ENCODE results near the gene MS4A4E.
"Not testable (repeated sequence)": the region's sequence is repeated elsewhere in the genome, so short reads cannot be mapped to it uniquely, and the experiment has no call there.

The MS4A4E gene

DNA sequence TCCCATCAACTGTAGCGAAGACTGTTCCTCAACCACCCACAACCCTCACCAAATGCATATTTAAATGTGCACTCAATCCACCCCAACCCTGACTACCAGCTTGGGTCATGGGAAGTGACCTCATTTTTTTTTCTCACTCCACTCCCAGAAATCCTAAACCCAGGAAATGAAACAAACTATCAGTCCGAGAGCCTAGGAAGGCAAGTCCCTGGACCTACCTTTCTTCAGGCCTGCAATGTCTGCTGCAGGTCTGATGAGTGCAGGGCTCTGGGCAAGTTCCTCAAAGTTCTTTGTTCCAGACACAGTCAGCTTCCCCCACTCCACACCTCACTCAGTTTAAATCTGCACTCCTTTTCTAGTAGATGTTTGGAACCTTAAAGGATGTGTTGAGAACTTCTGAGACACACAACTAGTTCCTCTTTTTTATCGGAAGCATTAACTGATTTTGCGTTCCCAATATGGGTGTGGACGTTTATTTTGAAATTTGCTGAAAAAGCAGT, at the start of gene MS4A4E:
Gene MS4A4E (minus strand): TSS at position 398 of the 500 bp plus-strand sequence. CDS start 13,082 bp downstream, outside the sequence.
- TF ChIP-seq, protein P1, sequence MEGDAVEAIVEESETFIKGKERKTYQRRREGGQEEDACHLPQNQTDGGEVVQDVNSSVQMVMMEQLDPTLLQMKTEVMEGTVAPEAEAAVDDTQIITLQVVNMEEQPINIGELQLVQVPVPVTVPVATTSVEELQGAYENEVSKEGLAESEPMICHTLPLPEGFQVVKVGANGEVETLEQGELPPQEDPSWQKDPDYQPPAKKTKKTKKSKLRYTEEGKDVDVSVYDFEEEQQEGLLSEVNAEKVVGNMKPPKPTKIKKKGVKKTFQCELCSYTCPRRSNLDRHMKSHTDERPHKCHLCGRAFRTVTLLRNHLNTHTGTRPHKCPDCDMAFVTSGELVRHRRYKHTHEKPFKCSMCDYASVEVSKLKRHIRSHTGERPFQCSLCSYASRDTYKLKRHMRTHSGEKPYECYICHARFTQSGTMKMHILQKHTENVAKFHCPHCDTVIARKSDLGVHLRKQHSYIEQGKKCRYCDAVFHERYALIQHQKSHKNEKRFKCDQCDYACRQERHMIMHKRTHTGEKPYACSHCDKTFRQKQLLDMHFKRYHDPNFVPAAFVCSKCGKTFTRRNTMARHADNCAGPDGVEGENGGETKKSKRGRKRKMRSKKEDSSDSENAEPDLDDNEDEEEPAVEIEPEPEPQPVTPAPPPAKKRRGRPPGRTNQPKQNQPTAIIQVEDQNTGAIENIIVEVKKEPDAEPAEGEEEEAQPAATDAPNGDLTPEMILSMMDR (conservative IDR thresholded peaks at IDR 0.05) = no peak

DNA sequence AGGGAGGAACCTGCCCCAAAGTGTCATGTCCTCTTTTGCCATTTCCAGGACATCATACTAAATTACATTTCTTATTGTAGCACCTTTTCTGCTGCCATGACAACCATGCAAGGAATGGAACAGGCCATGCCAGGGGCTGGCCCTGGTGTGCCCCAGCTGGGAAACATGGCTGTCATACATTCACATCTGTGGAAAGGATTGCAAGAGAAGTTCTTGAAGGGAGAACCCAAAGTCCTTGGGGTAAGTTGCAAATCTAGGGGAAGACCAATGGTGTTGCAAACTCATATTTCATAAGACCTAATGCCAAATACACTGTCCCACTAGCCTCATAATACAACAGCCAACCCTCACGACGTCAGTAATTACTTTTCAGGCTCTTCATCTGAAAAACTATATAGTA, 49.2 kb upstream of the MS4A4E start:
- TF ChIP-seq, protein P1 (conservative IDR thresholded peaks at IDR 0.05) = no peak

More for the DNA sequence above, at the start of gene MS4A4E:
- no peak within 1 kb of the TSS for H3K27ac ChIP-seq

DNA sequence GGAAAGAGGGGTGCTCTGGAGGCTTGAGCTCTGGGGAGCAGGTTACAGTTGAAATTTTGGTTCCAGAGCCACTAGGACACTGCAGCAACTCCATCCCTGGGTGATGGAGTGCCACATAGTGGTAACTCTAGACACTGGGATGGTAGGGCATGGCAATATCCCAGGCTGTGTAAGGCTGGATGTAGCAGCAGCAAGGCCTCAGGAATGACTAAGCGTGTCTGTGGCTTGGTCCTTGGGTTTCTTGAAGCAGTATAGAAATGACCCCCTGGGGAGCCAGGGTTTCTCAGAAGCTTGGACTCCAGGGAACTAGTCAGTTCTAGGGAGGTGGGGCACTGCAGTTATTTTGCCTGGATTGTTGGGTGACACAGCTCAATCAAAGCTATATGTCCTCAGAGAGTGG, 45.6 kb upstream of the MS4A4E start:
- H3K27ac ChIP-seq = no peak overlapping the region
- TF ChIP-seq, protein P1 (conservative IDR thresholded peaks at IDR 0.05) = no peak

More for the DNA sequence above, 49.2 kb upstream of the MS4A4E start:
- H3K27ac ChIP-seq = no peak overlapping the region

DNA sequence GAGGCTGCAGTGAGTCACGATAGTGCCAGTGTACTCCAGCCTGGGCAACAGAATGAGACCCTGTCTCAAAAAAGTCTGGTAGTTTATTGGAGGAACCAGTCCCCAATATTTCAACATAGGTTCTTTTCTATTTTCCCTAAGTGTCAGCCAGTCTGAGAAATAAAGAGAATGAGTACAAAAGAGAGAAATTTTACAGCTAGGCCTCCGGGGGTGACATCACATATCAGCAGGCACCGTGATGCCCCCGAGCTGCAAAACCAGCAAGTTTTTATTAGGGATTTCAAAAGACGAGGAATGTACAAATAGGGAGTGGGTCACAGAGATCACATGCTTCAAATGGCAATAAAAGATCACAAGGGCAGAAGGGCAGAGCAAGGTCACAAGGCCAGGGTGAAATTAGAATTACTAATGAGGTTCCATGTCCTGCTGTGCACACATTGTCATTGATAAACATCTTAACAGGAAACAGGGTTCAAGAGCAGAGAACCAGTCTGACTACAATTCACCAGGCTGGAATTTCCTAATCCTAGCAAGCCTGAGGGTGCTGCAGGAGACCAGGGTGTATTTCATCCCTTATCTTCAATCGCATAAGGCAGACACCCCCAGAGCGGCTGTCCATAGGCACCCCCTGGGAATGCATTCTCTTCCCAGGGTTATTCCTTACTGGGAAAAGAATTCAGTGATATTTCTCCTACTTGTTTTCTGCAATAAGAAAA, 42.6 kb upstream of the MS4A4E start:
- not testable (repeated sequence) for H3K27ac ChIP-seq

DNA sequence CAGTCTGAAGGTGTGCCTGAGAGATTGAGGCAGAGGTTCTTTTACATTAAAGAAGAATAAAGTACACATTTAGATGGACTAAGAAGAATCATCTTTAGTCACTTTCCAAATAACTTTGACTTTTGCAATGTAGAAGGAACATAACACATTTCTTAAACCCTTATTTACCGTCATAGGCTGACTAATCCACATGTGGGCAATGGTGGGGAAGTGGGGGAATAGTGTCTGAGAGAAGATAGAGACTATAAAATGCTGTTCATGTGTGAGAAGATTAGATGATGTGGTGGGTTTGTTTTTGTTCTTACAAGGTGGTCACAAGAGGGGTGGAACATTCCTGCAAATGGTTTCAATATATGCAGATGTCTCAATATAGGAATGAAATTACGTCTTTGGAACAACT, 39.3 kb upstream of the MS4A4E start:
- TF ChIP-seq, protein P1 (conservative IDR thresholded peaks at IDR 0.05) = no peak
- H3K27ac ChIP-seq = no peak overlapping the region

DNA sequence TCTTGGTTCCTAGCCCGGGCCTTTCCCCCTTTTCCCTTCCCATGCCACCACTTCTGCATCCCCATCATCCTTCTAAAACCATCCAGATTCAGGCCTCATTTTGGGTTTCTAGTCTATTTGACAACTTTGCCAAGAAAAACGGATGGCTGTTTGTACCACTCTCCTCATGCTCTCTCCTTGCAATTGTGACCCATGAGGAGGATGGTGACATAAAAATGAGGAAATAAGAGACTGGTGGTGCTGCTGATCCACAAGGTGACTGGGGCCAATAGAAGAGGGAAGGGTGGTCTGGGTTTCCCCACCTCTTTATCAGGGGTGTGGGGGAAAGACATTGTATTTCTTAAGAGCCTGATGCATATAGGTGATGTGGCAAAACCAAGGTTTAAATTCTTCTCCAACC, 38.5 kb upstream of the MS4A4E start:
- TF ChIP-seq, protein P1 (conservative IDR thresholded peaks at IDR 0.05) = no peak
- no peak overlapping the region for H3K27ac ChIP-seq

DNA sequence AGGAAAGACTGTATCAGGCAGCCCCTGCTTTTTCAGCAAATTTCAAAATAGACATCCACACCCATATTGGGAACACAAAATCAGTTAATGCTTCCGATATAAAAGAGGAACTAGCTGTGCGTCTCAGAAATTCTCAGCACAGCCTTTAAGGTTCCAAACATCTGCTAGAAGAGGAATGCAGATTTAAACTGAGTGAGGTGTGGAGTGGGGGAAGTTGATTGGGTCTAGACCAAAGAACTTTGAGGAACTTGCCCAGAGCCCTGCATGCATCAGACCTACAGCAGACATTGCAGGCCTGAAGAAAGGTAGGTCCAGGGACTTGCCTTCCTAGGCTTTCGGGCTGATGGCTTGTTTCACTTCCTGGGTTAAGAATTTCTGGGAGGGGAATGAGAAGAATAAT, 37.5 kb upstream of the MS4A4E start, which contains the start of gene MS4A4A:
Gene MS4A4A (plus strand): TSS at position 255 of the 400 bp plus-strand sequence. CDS start 10 bp downstream, at position 265.
- H3K27ac ChIP-seq = no peak within 1 kb of the TSS
- TF ChIP-seq, protein P1 (conservative IDR thresholded peaks at IDR 0.05) = no peak

DNA sequence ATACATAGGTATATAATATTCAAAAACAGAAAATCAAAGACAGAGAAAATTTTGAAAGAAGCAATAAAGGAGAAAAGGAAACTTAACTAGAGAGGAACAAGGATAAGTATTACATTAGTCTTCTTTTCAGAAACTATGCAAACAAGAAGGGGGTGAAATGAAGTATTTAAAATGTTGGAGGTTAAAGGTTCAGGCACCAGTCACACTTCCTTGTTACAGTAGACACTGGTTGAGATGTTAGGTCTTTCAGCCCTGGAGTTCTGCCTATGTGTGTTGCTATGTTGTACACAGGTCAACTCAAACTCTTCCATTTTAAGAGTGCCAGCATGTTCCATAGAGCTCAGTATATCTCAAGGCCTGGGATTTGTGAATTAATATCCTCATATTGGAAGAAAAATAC, 31.5 kb upstream of the MS4A4E start:
- TF ChIP-seq, protein P1 (conservative IDR thresholded peaks at IDR 0.05) = no peak

More for the DNA sequence above, 31.5 kb upstream of the MS4A4E start:
- H3K27ac ChIP-seq = no peak overlapping the region
